Adrenal gland (tissue), 12 donors: ENCODE measurements around the gene TNK1. TPM values are rescaled to one million over a fixed set of nuclear protein-coding genes. Genes with fewer than 3 reads are reported as not detected.

ENCODE experiments used
- DNase-seq, 7 donors: peaks; one replicate each; pipeline ENCODE4 v3.0.0-alpha.2; 2019 to 2020
- H3K27ac ChIP-seq, 5 donors: fragments of 200-600 bp; sonication (generic) in 4 of 5; 1 replicate in 3 of 5; 2 replicates in 2 of 5; pipeline versions ENCODE4 v1.5.1 to v1.8.0; 2016 to 2020; ENCODE audit warnings: mild to moderate bottlenecking in 1 of 5
- H3K27me3 ChIP-seq: fragments of 200-600 bp; 2 replicates; pipeline ENCODE4 v1.8.0; 2021
- H3K36me3 ChIP-seq, 2 donors: fragments of 200-600 bp; replicated peaks in 1 of 2; 1 replicate in 1 of 2; 2 replicates in 1 of 2; pipeline versions ENCODE4 v1.5.1 to v1.8.0; 2018 to 2022
- H3K4me1 ChIP-seq, 2 donors: fragments of 200-600 bp; replicated peaks in 1 of 2; 1 replicate in 1 of 2; 2 replicates in 1 of 2; pipeline versions ENCODE4 v1.5.1 to v1.8.0; 2018 to 2021
- H3K4me3 ChIP-seq, 4 donors: fragments of 200-600 bp; sonication (generic) in 3 of 4; one replicate each; pipeline ENCODE4 v1.5.1; 2016 to 2018
- H3K9me3 ChIP-seq, 3 donors: fragments of 200-600 bp; sonication (generic) in 1 of 3; replicated peaks in 1 of 3; 1 replicate in 2 of 3; 2 replicates in 1 of 3; pipeline versions ENCODE4 v1.5.1 to v1.8.0; 2016 to 2021
- POLR2A ChIP-seq, 2 donors: fragments of 450-650 bp; IDR thresholded peaks; one replicate each; pipeline ENCODE4 v1.6.1; 2017; ENCODE audit warnings: antibody characterized with exemption in 2 of 2, mild to moderate bottlenecking in 2 of 2, moderate library complexity in 1 of 2
- WGBS, 4 donors: extraction: QIAGEN DNeasy Blood & Tissue Kit in 2 of 4; methylation state at CpG; one replicate each; pipeline versions ENCODE4 v1.1.5 to v1.1.7; 2013 to 2017; 5-methylcytosine and 5-hydroxymethylcytosine counted together
- intact Hi-C, 2 donors: fragments of 100-400 bp; cut with DNase I; formaldehyde crosslinking; loops; one replicate each; pipeline versions ENCODE4 v1.14.1 to v1.15.0; 2022 to 2023
- polyA plus RNA-seq, 3 donors: library from polyadenylated mRNA; stranded (reverse); fragments of 200-250 nt in 2 of 3; fragments of 350-450 nt in 1 of 3; fragmentation: Illumina TruSeq in 1 of 3; extraction: RNeasy Lipid Tissue Mini Kit (QIAGEN cat#74804) in 1 of 3; gene quantifications; one replicate each; pipeline ENCODE4 v1.2.3, GENCODE V29; 2013 to 2014
- total RNA-seq, 9 donors: library from RNA; depleted of rRNA in 4 of 9; stranded (reverse); fragments of >200 nt in 4 of 9; fragments of 120-200 nt in 1 of 9; fragmentation: NEBNext Ultra II Directional in 1 of 9; extraction: Animal tissue kit (Norgen Biotek cat#: 25700) in 1 of 9; gene quantifications; one replicate each; pipeline versions ENCODE4 v1.1.0 to v1.2.4, GENCODE V29; 2013 to 2023
- TF ChIP-seq, protein P1 (sequence below), 6 experiments: fragments of 450-650 bp in 4 of 6; fragments of 200-600 bp in 2 of 6; sonication (generic) in 1 of 6; IDR thresholded peaks; 1 replicate in 5 of 6; 2 replicates in 1 of 6; pipeline versions ENCODE4 v1.5.1 to v1.8.0; 2016 to 2021; ENCODE audit warnings: antibody characterized with exemption in 6 of 6, mild to moderate bottlenecking in 2 of 6, moderate library complexity in 1 of 6
- donor health status: healthy with polysubstance abuse.
- donor health status: Bipolar disorder and iron deficiency.
- donor health status: DM: yes; HTN: yes; CAD: no.
- donor health status: DM: no; HTN: no; CAD: no.
- donor health status: DM: no; HTN: no; CAD: no.
- donor health status: DM: yes; HTN: yes; CAD: no.

Gene TNK1
- total and polyA plus RNA-seq, 12 donors = 0.06 to 8.7 (median 2.0) TPM

- Histone ChIP-seq H3K36me3 (no peaks in the 10 kb centered on the region), H3K27ac (peak overlapping the region in 2 of 5 donors; percentile 29 to 95), H3K4me1 (peaks cover 21 to 45% of the 10 kb centered on the region in 2 donors), H3K27me3 (no peaks in the 10 kb centered on the region), H3K4me3 (no peak overlapping the region), H3K9me3 (no peaks in the 10 kb centered on the region)
- TF ChIP-seq, protein P1, sequence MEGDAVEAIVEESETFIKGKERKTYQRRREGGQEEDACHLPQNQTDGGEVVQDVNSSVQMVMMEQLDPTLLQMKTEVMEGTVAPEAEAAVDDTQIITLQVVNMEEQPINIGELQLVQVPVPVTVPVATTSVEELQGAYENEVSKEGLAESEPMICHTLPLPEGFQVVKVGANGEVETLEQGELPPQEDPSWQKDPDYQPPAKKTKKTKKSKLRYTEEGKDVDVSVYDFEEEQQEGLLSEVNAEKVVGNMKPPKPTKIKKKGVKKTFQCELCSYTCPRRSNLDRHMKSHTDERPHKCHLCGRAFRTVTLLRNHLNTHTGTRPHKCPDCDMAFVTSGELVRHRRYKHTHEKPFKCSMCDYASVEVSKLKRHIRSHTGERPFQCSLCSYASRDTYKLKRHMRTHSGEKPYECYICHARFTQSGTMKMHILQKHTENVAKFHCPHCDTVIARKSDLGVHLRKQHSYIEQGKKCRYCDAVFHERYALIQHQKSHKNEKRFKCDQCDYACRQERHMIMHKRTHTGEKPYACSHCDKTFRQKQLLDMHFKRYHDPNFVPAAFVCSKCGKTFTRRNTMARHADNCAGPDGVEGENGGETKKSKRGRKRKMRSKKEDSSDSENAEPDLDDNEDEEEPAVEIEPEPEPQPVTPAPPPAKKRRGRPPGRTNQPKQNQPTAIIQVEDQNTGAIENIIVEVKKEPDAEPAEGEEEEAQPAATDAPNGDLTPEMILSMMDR (IDR thresholded peaks at IDR 0.05) = no peak
- peak in 1 of 2 donors; percentile 3 for TF ChIP-seq POLR2A (IDR thresholded peaks at IDR 0.05)
- intact Hi-C loops = no loop called here
- 71 to 90% (median 80%) methylated on average over 19 of the region's 19 CpGs for WGBS, 4 donors
- DNase-seq = peak in 2 of 7 donors; percentile 31 to 51
Measured at GRCh38 chr17:7348478-7349242, 32.2 kb upstream of the TNK1 start.

DNA sequence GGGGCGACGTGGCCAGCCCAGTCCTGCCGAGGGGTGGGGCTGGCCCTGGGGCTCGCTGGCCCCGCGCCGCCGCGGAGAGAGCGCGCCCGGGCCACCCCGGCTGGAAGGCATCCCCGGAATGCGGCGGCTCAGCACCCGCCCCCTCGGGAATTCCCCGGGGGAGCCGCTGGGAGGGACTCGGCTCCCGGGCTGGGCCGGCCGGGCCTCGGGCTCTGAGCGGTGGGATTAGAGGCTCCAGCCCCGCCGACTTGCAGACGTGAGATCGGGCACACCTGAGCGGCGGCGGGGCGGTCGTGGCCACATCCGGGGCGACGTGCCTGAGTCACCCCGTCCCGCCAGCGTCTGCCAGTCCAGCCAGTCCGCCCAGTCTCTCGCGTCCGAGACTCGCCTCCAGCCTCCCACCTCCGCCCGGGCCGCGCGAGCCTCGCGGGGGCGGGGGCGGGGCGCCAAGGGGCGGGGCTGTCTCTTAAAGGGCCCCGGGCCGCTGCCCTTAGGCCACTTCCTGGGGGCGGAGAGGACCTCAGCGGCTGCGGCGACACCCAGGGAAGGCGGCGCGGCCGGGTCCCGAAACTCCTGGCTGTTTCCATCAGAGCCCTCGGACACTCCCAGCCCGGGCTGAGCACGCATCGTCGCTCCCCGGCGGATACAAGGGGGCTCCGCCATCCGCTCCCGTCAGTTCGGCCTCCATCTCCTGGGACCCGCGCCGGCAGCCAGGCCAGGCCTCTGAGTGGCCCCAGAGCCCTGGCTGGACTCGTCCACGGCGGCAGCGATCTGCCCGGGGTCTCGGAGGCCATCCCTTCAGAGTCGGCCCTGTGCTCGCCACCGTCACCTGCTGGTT lies 29.0 kb upstream of the TNK1 start, which contains the start of gene KCTD11:
Gene KCTD11 (plus strand): TSS at position 498 of the 838 bp plus-strand sequence.
- H3K4me1 ChIP-seq = peaks cover 21 to 39% of the 10 kb centered on the region in 2 donors
- H3K9me3 ChIP-seq = no peaks in the 10 kb centered on the region
- WGBS, 4 donors = 0 to 2% (median 1%) methylated on average over 5 to 91 of the region's 91 CpGs
- peak within 1 kb of the TSS in 3 of 4 donors; percentile 47 to 78 (median 68) for H3K4me3 ChIP-seq
- no peaks in the 10 kb centered on the region for H3K36me3 ChIP-seq
- H3K27me3 ChIP-seq = no peaks in the 10 kb centered on the region
- peak; percentile 90 to 94 (median 92) for DNase-seq
- TF ChIP-seq, protein P1 (IDR thresholded peaks at IDR 0.05) = peak in 2 of 6 experiments; percentile 17 to 47
- peak in 1 of 2 donors; percentile 82 for TF ChIP-seq POLR2A (IDR thresholded peaks at IDR 0.05)
- H3K27ac ChIP-seq = peak within 1 kb of the TSS; percentile 95 to 99 (median 98)
- intact Hi-C loops = loop anchor here (10.0 kb wide), 2 partner anchors 203 to 213 kb away; partner anchors contain the start of genes SENP3 (in 1 of the 2) and TNFSF13 (in 1 of the 2)

GRCh38 chr17:7352503-7352889 lies 28.4 kb upstream of the TNK1 start:
- Histone ChIP-seq H3K36me3 (no peaks in the 10 kb centered on the region), H3K4me1 (peaks cover 21 to 37% of the 10 kb centered on the region in 2 donors), H3K9me3 (no peaks in the 10 kb centered on the region), H3K27me3 (no peaks in the 10 kb centered on the region), H3K27ac (peak overlapping the region; percentile 95 to 99 (median 98)), H3K4me3 (peak overlapping the region in 3 of 4 donors; percentile 47 to 78 (median 68))
- TF ChIP-seq POLR2A (IDR thresholded peaks at IDR 0.05) = no peak
- TF ChIP-seq, protein P1 (IDR thresholded peaks at IDR 0.05) = peak in 3 of 6 experiments; percentile 35 to 44 (median 37)
- no peak for DNase-seq
- 25 to 32% (median 27%) methylated on average over 10 of the region's 10 CpGs for WGBS, 4 donors
- intact Hi-C loops = loop anchor here (10.0 kb wide), 2 partner anchors 202 to 212 kb away; partner anchors contain the start of genes SENP3 (in 1 of the 2) and TNFSF13 (in 1 of the 2)
